Sigmoid colon (tissue), 7 donors: Measurements from ENCODE around the gene MLC1. TPM values are rescaled to one million over a fixed set of nuclear protein-coding genes. Genes with fewer than 3 reads are reported as not detected.

Experiments used
- DNase-seq: peaks from one replicate; pipeline ENCODE4 v3.0.0-alpha.2; 2019
- H3K27ac ChIP-seq, 4 donors: fragments of 200-600 bp; sonication (generic); one replicate each; pipeline ENCODE4 v1.5.1; 2016 to 2019; ENCODE audit warnings: mild to moderate bottlenecking in 1 of 4
- H3K27me3 ChIP-seq, 3 donors: fragments of 200-600 bp; sonication (generic); one replicate each; pipeline ENCODE4 v1.5.1; 2019; ENCODE audit warnings: mild to moderate bottlenecking in 1 of 3
- H3K36me3 ChIP-seq, 4 donors: fragments of 200-600 bp; sonication (generic); one replicate each; pipeline ENCODE4 v1.5.1; 2016 to 2019
- H3K4me1 ChIP-seq, 4 donors: fragments of 200-600 bp; sonication (generic); one replicate each; pipeline ENCODE4 v1.5.1; 2017 to 2019
- H3K4me3 ChIP-seq, 4 donors: fragments of 200-600 bp; sonication (generic); one replicate each; pipeline ENCODE4 v1.5.1; 2017 to 2019; ENCODE audit warnings: mild to moderate bottlenecking in 2 of 4, moderate library complexity in 1 of 4
- H3K9me3 ChIP-seq, 4 donors: fragments of 200-600 bp in 3 of 4; sonication (generic) in 3 of 4; one replicate each; pipeline versions ENCODE4 v1.5.1 to v1.6.1; 2013 to 2019
- EP300 ChIP-seq, 4 donors: sonication (generic); formaldehyde crosslinking; IDR thresholded peaks; one replicate each; pipeline ENCODE4 v1.6.1; 2017; ENCODE audit warnings: antibody characterized with exemption in 4 of 4
- POLR2A ChIP-seq, 2 donors: fragments of 450-650 bp; IDR thresholded peaks; one replicate each; pipeline ENCODE4 v1.6.1; 2016; ENCODE audit warnings: antibody characterized with exemption in 2 of 2, mild to moderate bottlenecking in 2 of 2, moderate library complexity in 2 of 2
- POLR2AphosphoS5 ChIP-seq, 4 donors: sonication (generic); formaldehyde crosslinking; IDR thresholded peaks; one replicate each; pipeline ENCODE4 v1.6.1; 2017; ENCODE audit warnings: antibody characterized with exemption in 4 of 4
- WGBS, 2 donors: extraction: QIAGEN DNeasy Blood & Tissue Kit; methylation state at CpG; one replicate each; pipeline ENCODE4 v1.1.7; 2013; 5-methylcytosine and 5-hydroxymethylcytosine counted together
- intact Hi-C: fragments of 100-400 bp; cut with DNase I; formaldehyde crosslinking; loops from one replicate; pipeline ENCODE4 v1.15.1; 2023
- polyA plus RNA-seq, 3 donors: library from polyadenylated mRNA; stranded (reverse); fragments of 200-250 nt; gene quantifications; one replicate each; pipeline ENCODE4 v1.2.3, GENCODE V29; 2013
- total RNA-seq, 4 donors: library from RNA; depleted of rRNA; stranded (reverse); fragments of >200 nt; gene quantifications; one replicate each; pipeline ENCODE4 v1.1.0, GENCODE V29; 2016
- TF ChIP-seq, protein P1 (sequence below), 4 experiments: fragments of 450-650 bp in 3 of 4; fragments of 200-600 bp in 1 of 4; IDR thresholded peaks; one replicate each; pipeline ENCODE4 v1.5.1; 2016 to 2019; ENCODE audit warnings: antibody characterized with exemption in 4 of 4, mild to moderate bottlenecking in 3 of 4, moderate library complexity in 2 of 4
- donor health status: healthy with polysubstance abuse.
- donor health status: Bipolar disorder and iron deficiency.
- donor health status: healthy.

MLC1 gene
- total and polyA plus RNA-seq, 7 donors: 0.14 to 0.23 (median 0.16) TPM; not detected in 4

- no peak for DNase-seq
- intact Hi-C loops: no loop called here
Measured at GRCh38 chr22:50074056-50074455, 11.2 kb downstream of the MLC1 start.

GRCh38 chr22:50072714-50073538 is 12.3 kb downstream of the MLC1 start:
- Histone ChIP-seq H3K9me3 (no peaks in the 10 kb centered on the region), H3K4me1 (no peaks in the 10 kb centered on the region), H3K4me3 (no peak overlapping the region), H3K36me3 (no peaks in the 10 kb centered on the region), H3K27me3 (peaks cover 0 to 3% (median 0%) of the 10 kb centered on the region in 3 donors), H3K27ac (no peak overlapping the region)
- no peak for DNase-seq
- intact Hi-C loops: no loop called here
- TF ChIP-seq, protein P1, sequence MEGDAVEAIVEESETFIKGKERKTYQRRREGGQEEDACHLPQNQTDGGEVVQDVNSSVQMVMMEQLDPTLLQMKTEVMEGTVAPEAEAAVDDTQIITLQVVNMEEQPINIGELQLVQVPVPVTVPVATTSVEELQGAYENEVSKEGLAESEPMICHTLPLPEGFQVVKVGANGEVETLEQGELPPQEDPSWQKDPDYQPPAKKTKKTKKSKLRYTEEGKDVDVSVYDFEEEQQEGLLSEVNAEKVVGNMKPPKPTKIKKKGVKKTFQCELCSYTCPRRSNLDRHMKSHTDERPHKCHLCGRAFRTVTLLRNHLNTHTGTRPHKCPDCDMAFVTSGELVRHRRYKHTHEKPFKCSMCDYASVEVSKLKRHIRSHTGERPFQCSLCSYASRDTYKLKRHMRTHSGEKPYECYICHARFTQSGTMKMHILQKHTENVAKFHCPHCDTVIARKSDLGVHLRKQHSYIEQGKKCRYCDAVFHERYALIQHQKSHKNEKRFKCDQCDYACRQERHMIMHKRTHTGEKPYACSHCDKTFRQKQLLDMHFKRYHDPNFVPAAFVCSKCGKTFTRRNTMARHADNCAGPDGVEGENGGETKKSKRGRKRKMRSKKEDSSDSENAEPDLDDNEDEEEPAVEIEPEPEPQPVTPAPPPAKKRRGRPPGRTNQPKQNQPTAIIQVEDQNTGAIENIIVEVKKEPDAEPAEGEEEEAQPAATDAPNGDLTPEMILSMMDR (IDR thresholded peaks at IDR 0.05): no peak
- TF ChIP-seq POLR2A (IDR thresholded peaks at IDR 0.05): no peak
- no peak for TF ChIP-seq POLR2AphosphoS5 (IDR thresholded peaks at IDR 0.05)
- no peak for TF ChIP-seq EP300 (IDR thresholded peaks at IDR 0.05)
- 82 to 91% methylated on average over 28 of the region's 28 CpGs for WGBS, 2 donors

More at GRCh38 chr22:50074056-50074455, 11.2 kb downstream of the MLC1 start:
- no peak for TF ChIP-seq POLR2AphosphoS5 (IDR thresholded peaks at IDR 0.05)
- TF ChIP-seq EP300 (IDR thresholded peaks at IDR 0.05): no peak
- TF ChIP-seq, protein P1 (IDR thresholded peaks at IDR 0.05): no peak
- no peak for TF ChIP-seq POLR2A (IDR thresholded peaks at IDR 0.05)
- H3K4me1 ChIP-seq: no peaks in the 10 kb centered on the region
- H3K36me3 ChIP-seq: no peaks in the 10 kb centered on the region
- H3K27me3 ChIP-seq: peaks cover 0 to 3% (median 0%) of the 10 kb centered on the region in 3 donors
- no peaks in the 10 kb centered on the region for H3K9me3 ChIP-seq
- H3K4me3 ChIP-seq: no peak overlapping the region
- no peak overlapping the region for H3K27ac ChIP-seq
- 63 to 85% methylated on average over 17 of the region's 17 CpGs for WGBS, 2 donors

DNA sequence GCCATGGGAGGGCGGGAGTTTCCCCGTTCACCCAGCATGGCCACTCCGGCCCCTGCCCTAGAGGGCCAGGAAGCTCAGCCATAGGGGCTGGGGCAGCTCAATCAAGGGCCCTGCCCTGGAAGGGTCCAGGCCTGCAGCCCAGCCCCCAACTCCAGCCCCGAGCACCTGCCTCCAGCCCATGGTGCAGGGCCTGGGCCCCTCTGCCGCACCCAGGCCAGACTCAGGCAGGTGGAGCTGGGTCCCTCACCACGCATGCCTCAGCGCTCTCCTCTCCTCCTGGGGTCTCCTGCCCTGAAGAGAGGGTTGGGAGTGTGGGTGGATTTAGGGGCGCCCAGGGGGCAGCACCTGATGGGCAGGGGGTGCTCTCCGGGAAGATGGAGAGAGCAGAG is 13.1 kb downstream of the MLC1 start:
- WGBS, 2 donors: 89 to 91% methylated on average over 9 of the region's 9 CpGs
- no peak for TF ChIP-seq EP300 (IDR thresholded peaks at IDR 0.05)
- TF ChIP-seq POLR2AphosphoS5 (IDR thresholded peaks at IDR 0.05): no peak
- TF ChIP-seq POLR2A (IDR thresholded peaks at IDR 0.05): no peak
- TF ChIP-seq, protein P1 (IDR thresholded peaks at IDR 0.05): no peak
- no peaks in the 10 kb centered on the region for H3K36me3 ChIP-seq
- H3K27ac ChIP-seq: no peak overlapping the region
- intact Hi-C loops: no loop called here
- no peaks in the 10 kb centered on the region for H3K9me3 ChIP-seq
- no peak for DNase-seq
- H3K4me3 ChIP-seq: no peak overlapping the region
- H3K4me1 ChIP-seq: no peaks in the 10 kb centered on the region
- H3K27me3 ChIP-seq: peaks cover 0 to 3% (median 0%) of the 10 kb centered on the region in 3 donors

- TF ChIP-seq POLR2A (IDR thresholded peaks at IDR 0.05) (no peak), EP300 (IDR thresholded peaks at IDR 0.05) (no peak)
- Histone ChIP-seq H3K36me3 (no peaks in the 10 kb centered on the region), H3K27me3 (peaks cover 0 to 3% (median 0%) of the 10 kb centered on the region in 3 donors), H3K4me1 (no peaks in the 10 kb centered on the region), H3K27ac (no peak overlapping the region), H3K4me3 (no peak overlapping the region), H3K9me3 (no peaks in the 10 kb centered on the region)
- WGBS, 2 donors: 79 to 90% methylated on average over 14 of the region's 14 CpGs
- intact Hi-C loops: no loop called here
- no peak for DNase-seq
Measured at GRCh38 chr22:50071432-50072166, 13.6 kb downstream of the MLC1 start.

DNA sequence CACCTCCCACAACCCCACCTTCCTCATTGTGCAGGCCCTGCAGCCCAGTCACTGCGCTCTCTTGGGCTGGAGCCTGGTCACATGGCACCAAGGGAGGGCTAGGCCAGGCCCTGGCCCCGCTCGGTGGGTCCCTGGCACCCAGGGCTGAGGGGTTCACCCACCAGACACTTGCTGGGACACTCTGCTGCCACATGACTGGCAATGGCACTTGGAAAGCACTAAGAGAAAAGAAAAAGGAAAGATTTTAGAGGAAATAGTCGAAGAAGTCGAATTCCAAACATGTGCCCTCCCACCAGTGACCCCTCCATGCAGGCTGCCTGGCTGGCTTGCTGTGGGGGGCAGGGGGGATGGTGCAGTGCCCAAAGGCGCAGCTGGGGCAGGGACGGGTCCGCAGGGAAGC is 14.9 kb downstream of the MLC1 start:
- H3K9me3 ChIP-seq: no peaks in the 10 kb centered on the region
- intact Hi-C loops: no loop called here
- H3K4me1 ChIP-seq: no peaks in the 10 kb centered on the region
- 86 to 87% methylated on average over 8 of the region's 8 CpGs for WGBS, 2 donors
- H3K27ac ChIP-seq: no peak overlapping the region
- H3K36me3 ChIP-seq: no peaks in the 10 kb centered on the region
- TF ChIP-seq POLR2A (IDR thresholded peaks at IDR 0.05) (no peak), POLR2AphosphoS5 (IDR thresholded peaks at IDR 0.05) (no peak), EP300 (IDR thresholded peaks at IDR 0.05) (no peak)
- TF ChIP-seq, protein P1 (IDR thresholded peaks at IDR 0.05): no peak
- no peak overlapping the region for H3K4me3 ChIP-seq
- DNase-seq: no peak
- H3K27me3 ChIP-seq: peaks cover 0 to 3% (median 0%) of the 10 kb centered on the region in 3 donors
